Coronary artery (tissue), 2 donors: ENCODE measurements around the gene RWDD3.

ENCODE experiments used
- DNase-seq: peaks from one replicate; pipeline ENCODE4 v3.0.0-alpha.2; 2017; ENCODE audit warnings: low spot score
- H3K27ac ChIP-seq, 2 donors: fragments of 200-600 bp; sonication (generic); one replicate each; pipeline ENCODE4 v1.5.1; 2016 to 2019
- H3K4me3 ChIP-seq: fragments of 200-600 bp; sonication (generic); 2 replicates; pipeline ENCODE4 v1.5.1; 2016; ENCODE audit warnings: mild to moderate bottlenecking, moderate library complexity
- CTCF ChIP-seq: fragments of 200-600 bp; sonication (generic); IDR thresholded peaks from one replicate; pipeline ENCODE4 v1.5.1; 2019; ENCODE audit warnings: antibody characterized with exemption

The RWDD3 gene

GRCh38 chr1:95252422-95252821 lies 18.4 kb downstream of the RWDD3 start:
- TF ChIP-seq CTCF: no peak
- no peak overlapping the region for H3K27ac ChIP-seq
- no peak for DNase-seq
- H3K4me3 ChIP-seq: no peak overlapping the region

GRCh38 chr1:95254959-95255358 lies 20.9 kb downstream of the RWDD3 start:
- no peak for DNase-seq
- no peak overlapping the region for H3K27ac ChIP-seq
- no peak overlapping the region for H3K4me3 ChIP-seq
- no peak for TF ChIP-seq CTCF

- no peak for DNase-seq
- Histone ChIP-seq H3K4me3 (no peak overlapping the region), H3K27ac (no peak overlapping the region)
- TF ChIP-seq CTCF: no peak
Observed at GRCh38 chr1:95255826-95256225, 21.8 kb downstream of the RWDD3 start.

- H3K4me3 ChIP-seq: no peak overlapping the region
- no peak for DNase-seq
- H3K27ac ChIP-seq: no peak overlapping the region
- TF ChIP-seq CTCF: no peak
Observed at GRCh38 chr1:95257758-95258157, 23.7 kb downstream of the RWDD3 start.

- DNase-seq: no peak
- H3K27ac ChIP-seq: no peak overlapping the region
- TF ChIP-seq CTCF: no peak
- no peak overlapping the region for H3K4me3 ChIP-seq
Observed at GRCh38 chr1:95259245-95259644, 25.2 kb downstream of the RWDD3 start.

GRCh38 chr1:95262913-95263312 lies 28.9 kb downstream of the RWDD3 start:
- Histone ChIP-seq H3K27ac (no peak overlapping the region), H3K4me3 (no peak overlapping the region)
- TF ChIP-seq CTCF: no peak
- no peak for DNase-seq

GRCh38 chr1:95263450-95263849 lies 29.4 kb downstream of the RWDD3 start:
- DNase-seq: no peak
- no peak overlapping the region for H3K27ac ChIP-seq
- no peak for TF ChIP-seq CTCF
- no peak overlapping the region for H3K4me3 ChIP-seq
